Activated CD8-positive, alpha-beta T cell treated with anti-CD3 and anti-CD28 coated beads, Interleukin-2, amount 10 ng/mL, durations not matched to agents 7 days and 5 days (primary cell): ENCODE data around the gene OSBPL2. TPM values are rescaled to one million over a fixed set of nuclear protein-coding genes. Genes with fewer than 3 reads are reported as not detected.

Source experiments
- ATAC-seq: fragments of 150-1000 bp; cut with Tn5 transposase; one replicate; pipeline ENCODE4 v1.10.0; 2021; ENCODE audit warnings: moderate library complexity
- CTCF ChIA-PET: fragments of 350-600 bp; sonication (Branson Sonifier 250); formaldehyde crosslinking; loops from one replicate; lab custom pipeline; 2021; ENCODE audit warnings: antibody characterized with exemption; lab: Charles Lee
- POLR2A ChIA-PET: fragments of 350-600 bp; sonication (Branson Sonifier 250); formaldehyde crosslinking; loops from one replicate; lab custom pipeline; 2021; ENCODE audit warnings: antibody characterized with exemption; lab: Charles Lee
- DNase-seq: peaks from one replicate; pipeline ENCODE4 v3.0.0-alpha.2; 2020
- H3K27ac Mint-ChIP-seq: one replicate; pipeline ENCODE4 v1.8.0; 2021; ENCODE audit warnings: mild to moderate bottlenecking, mixed read lengths
- H3K27me3 Mint-ChIP-seq: one replicate; pipeline ENCODE4 v1.8.0; 2021; ENCODE audit warnings: low read depth, mixed read lengths
- H3K36me3 Mint-ChIP-seq: one replicate; pipeline ENCODE4 v1.8.0; 2021; ENCODE audit warnings: low read depth, mixed read lengths
- H3K4me1 Mint-ChIP-seq: one replicate; pipeline ENCODE4 v1.8.0; 2021; ENCODE audit warnings: low read depth, mixed read lengths
- H3K4me3 Mint-ChIP-seq: one replicate; pipeline ENCODE4 v1.8.0; 2021; ENCODE audit warnings: mild to moderate bottlenecking, mixed read lengths
- H3K9me3 Mint-ChIP-seq: one replicate; pipeline ENCODE4 v1.8.0; 2022; ENCODE audit warnings: mixed read lengths; ENCODE audit not compliant: insufficient read depth
- total RNA-seq, 2 experiments: library from RNA; stranded (reverse); gene quantifications; one replicate each; pipeline ENCODE4 v1.2.3, GENCODE V29; 2021

Gene OSBPL2
- 10 to 100 TPM; 24.1 to 26.4 TPM for total RNA-seq

DNA sequence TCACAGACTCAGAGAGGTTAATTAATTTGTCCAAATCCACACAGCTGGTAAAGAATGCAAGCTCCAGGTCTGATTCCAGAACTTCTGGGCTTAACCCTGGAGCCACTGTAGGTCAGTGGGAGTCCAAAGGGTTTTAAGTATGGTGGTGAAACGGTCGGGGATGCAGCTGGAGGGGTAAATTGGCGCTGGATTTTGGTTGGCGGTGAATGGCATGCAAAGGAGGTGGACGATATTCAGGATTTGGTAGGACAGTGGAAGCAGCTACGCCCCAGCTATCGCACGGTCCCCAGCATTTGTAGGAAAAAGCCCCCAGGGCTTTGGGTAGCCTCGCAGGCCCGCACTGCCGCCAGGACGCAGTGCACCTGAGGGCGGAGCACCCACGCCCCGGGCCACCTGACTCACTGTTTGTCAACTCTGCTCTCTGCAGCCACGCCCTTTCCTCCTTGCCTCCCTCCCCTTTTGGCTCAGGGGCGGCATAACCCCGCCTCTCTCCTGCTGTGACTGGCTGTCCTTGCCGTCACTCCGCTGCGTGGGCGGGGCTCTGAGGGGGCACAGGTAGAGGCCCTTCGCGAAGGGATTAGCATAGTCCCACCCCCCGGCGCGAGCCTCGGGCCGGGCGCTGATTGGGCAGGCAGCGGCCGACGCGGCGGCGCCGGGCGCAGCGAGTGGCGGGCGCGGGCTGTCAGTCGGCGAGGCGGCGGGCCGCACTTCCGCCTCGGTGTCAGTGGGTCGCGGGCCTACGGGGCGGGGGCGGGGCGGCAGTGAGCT lies at the start of gene OSBPL2:
OSBPL2 (plus strand) TSS at position 721 of the 768 bp plus-strand sequence. CDS start 17,664 bp downstream, outside the sequence.
- Mint-ChIP-seq H3K27ac (peak within 1 kb of the TSS; percentile 87), H3K4me1 (peaks cover 33% of the 10 kb centered on the region), H3K36me3 (peaks cover 4% of the 10 kb centered on the region), H3K4me3 (peak within 1 kb of the TSS; percentile 78), H3K9me3 (no peaks in the 10 kb centered on the region), H3K27me3 (no peaks in the 10 kb centered on the region)
- POLR2A ChIA-PET = no interaction called here
- ATAC-seq (peak; percentile 100), DNase-seq (peak; percentile 100)
- CTCF ChIA-PET = no interaction called here

DNA sequence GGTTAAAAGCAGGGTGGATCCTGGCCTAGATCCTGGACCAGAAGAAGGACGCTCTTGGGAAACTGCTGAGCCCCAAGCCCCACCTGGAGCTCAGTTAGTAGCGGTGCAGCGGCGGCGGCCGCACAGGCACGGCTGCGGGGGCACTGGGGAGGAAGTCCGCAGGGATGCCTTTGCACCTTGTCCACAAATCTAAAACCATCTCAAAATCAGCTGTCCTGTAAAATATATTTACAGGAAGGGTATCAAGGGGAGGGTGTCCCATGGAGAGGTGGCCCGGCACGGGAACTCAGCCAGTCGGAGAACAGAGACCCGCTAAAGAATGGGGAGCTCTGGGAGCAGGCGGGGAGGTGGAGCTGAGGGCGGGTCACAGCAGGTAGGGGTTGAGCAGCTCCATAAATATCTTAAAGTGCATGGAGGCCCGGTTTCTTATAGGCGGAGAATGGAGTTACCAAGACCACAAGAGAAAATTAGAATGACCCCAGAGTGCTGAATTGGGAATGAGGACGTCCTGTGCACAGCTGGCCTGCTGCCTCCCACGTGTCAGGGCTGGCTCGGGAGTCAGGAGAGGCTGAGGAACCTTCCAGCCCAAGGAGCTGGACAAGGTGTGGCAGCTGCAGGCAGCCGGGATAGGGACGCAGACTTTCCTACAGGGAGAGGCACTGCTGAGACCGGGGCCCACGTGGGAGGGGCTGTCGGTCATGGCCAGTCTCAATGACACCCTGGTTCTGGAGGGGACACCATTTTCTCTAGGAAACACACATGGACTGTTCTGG lies 47.5 kb upstream of the OSBPL2 start:
- no peak overlapping the region for H3K4me3 Mint-ChIP-seq
- H3K36me3 Mint-ChIP-seq = peaks cover 22% of the 10 kb centered on the region
- H3K9me3 Mint-ChIP-seq = no peaks in the 10 kb centered on the region
- ATAC-seq (no peak), DNase-seq (no peak)
- H3K4me1 Mint-ChIP-seq = peaks cover 22% of the 10 kb centered on the region
- CTCF ChIA-PET = no interaction called here
- POLR2A ChIA-PET = no interaction called here
- no peak overlapping the region for H3K27ac Mint-ChIP-seq
- H3K27me3 Mint-ChIP-seq = no peaks in the 10 kb centered on the region

DNA sequence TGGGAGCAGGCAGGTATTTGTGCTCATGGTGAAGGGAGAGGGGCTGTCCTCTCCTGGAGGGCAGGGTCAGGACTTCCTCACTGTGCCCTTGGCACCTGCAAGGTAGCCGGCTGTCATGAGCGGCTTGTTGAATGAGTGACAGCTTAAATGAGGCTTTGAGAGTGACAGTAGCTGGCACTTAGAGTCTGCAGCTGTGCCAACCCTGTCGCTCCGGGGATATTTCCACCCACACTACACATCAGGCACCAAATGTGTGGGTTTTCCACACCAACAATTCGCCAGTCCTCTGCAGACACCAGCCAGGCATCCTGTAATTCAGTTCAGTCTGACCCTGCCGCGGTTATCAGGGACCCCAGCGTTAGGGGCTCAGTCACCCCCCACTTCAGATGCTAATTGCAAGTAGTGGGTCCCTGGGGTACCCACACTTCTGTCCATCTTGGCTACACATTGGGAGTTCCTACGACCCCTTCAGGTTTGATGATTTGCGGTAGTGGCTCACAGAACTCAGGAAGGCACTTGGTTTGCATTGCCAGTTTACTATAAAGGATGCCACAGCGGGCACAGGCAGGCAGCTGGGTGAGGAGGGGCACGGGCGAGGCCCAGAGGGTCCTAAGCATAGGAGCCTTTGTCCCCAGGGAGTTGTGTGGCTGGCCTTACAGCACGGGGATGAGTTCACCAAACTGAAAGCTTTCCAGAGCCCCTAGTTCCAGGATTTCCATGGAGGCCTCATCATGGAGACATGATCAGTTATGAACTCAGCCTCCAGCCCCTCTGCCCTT lies 46.4 kb upstream of the OSBPL2 start:
- CTCF ChIA-PET = no interaction called here
- ATAC-seq (no peak), DNase-seq (no peak)
- POLR2A ChIA-PET = no interaction called here
- H3K27ac Mint-ChIP-seq = no peak overlapping the region
- H3K4me3 Mint-ChIP-seq = no peak overlapping the region
- no peaks in the 10 kb centered on the region for H3K9me3 Mint-ChIP-seq
- H3K27me3 Mint-ChIP-seq = no peaks in the 10 kb centered on the region
- H3K36me3 Mint-ChIP-seq = peaks cover 22% of the 10 kb centered on the region
- peaks cover 19% of the 10 kb centered on the region for H3K4me1 Mint-ChIP-seq

DNA sequence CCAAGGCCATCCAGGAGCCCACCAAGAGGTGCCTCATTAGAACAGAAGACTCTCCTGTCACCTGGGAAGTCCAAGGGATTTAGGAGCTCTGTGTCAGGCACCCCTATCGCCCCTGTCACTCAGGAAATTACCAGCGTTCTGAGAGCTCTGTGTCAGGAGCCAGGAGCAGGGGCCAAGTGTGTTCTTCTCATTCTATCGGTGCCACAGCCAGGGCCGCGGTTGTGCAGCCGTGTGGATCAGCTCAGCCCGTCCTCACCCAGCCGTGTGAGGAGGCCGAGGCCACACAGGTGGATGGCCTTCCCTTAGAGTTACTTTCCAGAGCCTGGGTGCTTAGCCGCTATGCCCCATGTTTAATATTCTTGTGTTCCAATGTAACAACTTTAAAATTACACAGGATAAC lies 45.7 kb upstream of the OSBPL2 start:
- H3K27me3 Mint-ChIP-seq = no peaks in the 10 kb centered on the region
- ATAC-seq (no peak), DNase-seq (no peak)
- H3K27ac Mint-ChIP-seq = no peak overlapping the region
- H3K4me1 Mint-ChIP-seq = peaks cover 16% of the 10 kb centered on the region
- no peaks in the 10 kb centered on the region for H3K9me3 Mint-ChIP-seq
- POLR2A ChIA-PET = no interaction called here
- CTCF ChIA-PET = no interaction called here
- peaks cover 22% of the 10 kb centered on the region for H3K36me3 Mint-ChIP-seq
- H3K4me3 Mint-ChIP-seq = no peak overlapping the region

DNA sequence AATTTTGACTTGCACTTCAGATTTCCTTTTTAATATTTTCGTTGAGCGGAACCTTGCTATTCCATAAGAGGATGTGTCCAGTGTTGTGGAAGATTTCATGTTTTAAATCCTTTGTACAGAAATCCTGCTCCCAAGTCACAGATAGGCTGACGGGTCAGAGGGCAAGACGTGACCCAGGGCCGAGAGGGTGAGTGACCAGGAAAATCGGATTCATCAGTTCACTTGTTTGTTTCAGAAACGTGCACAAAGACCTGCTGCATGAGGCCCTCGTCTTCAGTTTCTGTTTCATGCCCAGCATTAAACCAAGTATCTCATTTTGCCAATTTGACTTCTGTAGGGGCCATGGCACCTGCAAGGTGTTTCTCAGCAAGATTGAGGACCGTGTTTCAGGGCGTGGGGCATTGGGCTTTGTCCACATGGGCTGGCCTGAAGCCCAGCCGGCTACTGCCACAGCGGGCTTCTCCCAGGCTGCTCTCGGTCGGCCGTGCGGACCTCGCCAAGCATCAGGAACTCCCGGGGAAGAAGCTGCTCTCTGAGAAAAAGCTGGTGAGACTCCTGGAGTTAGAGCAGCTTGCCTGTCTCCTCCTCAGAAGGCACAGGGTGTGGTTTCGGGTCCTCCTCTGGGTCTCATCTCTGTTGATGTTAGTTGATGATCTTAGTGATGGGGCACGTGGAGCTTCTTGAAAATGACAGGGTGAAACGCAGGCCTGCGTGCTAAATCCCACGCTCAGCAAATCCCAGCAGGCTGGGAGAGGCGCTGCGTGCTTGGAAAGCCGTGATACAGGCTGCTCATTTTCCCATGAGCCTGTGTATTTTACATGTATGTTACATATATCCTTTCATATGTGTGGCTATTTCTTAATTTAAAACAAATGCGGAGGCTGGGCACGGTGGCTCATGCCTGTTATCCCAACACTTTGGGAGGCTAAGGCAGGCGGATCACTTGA lies 45.0 kb upstream of the OSBPL2 start:
- H3K27ac Mint-ChIP-seq = no peak overlapping the region
- H3K36me3 Mint-ChIP-seq = peaks cover 24% of the 10 kb centered on the region
- no peak for ATAC-seq
- DNase-seq = no peak
- ChIA-PET CTCF (no interaction called here), POLR2A (no interaction called here)
- H3K4me1 Mint-ChIP-seq = peaks cover 16% of the 10 kb centered on the region
- H3K4me3 Mint-ChIP-seq = no peak overlapping the region
- no peaks in the 10 kb centered on the region for H3K27me3 Mint-ChIP-seq
- no peaks in the 10 kb centered on the region for H3K9me3 Mint-ChIP-seq

DNA sequence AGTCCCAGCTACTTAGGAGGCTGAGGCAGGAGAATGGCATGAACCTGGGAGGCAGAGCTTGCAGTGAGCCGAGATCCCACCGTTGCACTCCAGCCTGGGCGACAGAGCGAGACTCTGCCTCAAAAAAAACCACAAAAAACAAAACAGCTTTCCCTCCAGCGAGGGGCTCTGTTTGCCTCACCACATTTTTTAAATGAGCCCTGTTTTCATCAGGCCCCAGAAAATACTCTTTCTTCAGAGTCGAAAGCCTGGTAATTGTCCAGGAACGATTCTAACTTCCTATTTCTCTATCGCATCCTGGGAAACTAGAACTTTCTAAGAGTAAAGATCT lies 43.3 kb upstream of the OSBPL2 start:
- H3K9me3 Mint-ChIP-seq = no peaks in the 10 kb centered on the region
- ChIA-PET POLR2A (no interaction called here), CTCF (no interaction called here)
- DNase-seq = no peak
- H3K36me3 Mint-ChIP-seq = peaks cover 34% of the 10 kb centered on the region
- peaks cover 14% of the 10 kb centered on the region for H3K4me1 Mint-ChIP-seq
- no peak overlapping the region for H3K27ac Mint-ChIP-seq
- H3K27me3 Mint-ChIP-seq = no peaks in the 10 kb centered on the region
- H3K4me3 Mint-ChIP-seq = no peak overlapping the region
- no peak for ATAC-seq

DNA sequence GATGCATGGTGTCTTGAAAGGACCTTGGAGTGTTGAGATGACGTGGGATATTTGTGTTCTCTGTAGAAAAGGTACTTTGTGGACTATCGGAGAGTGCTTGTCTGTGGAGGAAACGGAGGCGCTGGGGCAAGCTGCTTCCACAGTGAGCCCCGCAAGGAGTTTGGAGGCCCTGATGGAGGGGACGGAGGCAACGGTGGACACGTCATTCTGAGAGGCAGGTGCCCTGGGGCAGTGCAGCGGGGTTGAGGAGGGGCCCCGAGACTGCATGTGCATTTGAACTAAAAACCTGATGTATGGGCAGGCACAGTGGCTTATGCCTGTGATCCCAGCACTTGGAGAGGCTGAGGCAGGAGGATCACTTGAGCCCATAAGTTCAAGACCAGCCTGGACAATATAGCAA lies 42.6 kb upstream of the OSBPL2 start:
- DNase-seq = no peak
- no peak overlapping the region for H3K4me3 Mint-ChIP-seq
- peaks cover 34% of the 10 kb centered on the region for H3K36me3 Mint-ChIP-seq
- H3K27ac Mint-ChIP-seq = no peak overlapping the region
- ATAC-seq = no peak
- H3K27me3 Mint-ChIP-seq = no peaks in the 10 kb centered on the region
- peaks cover 14% of the 10 kb centered on the region for H3K4me1 Mint-ChIP-seq
- ChIA-PET POLR2A (no interaction called here), CTCF (no interaction called here)
- H3K9me3 Mint-ChIP-seq = no peaks in the 10 kb centered on the region

DNA sequence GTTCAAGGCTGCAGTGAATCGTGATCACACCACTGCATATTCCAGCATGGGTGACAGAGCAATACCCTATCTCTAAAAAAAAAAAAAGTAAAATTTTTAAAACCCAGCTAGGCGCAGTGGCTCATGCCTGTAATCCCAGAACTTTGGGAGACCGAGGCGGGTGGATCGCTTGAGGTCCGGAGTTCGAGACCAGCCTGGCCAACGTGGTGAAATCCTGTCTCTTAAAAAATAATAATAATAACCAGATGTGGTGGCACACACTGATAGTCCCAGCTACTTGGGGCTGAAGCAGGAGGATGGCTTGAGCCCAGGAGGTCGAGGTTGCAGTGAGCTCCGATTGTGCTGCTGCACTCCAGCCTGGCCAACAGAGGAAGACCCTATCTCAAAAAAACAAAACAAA lies 42.0 kb upstream of the OSBPL2 start:
- POLR2A ChIA-PET = no interaction called here
- no peaks in the 10 kb centered on the region for H3K27me3 Mint-ChIP-seq
- H3K9me3 Mint-ChIP-seq = no peaks in the 10 kb centered on the region
- no peak overlapping the region for H3K27ac Mint-ChIP-seq
- H3K4me3 Mint-ChIP-seq = no peak overlapping the region
- ATAC-seq (no peak), DNase-seq (no peak)
- peaks cover 14% of the 10 kb centered on the region for H3K4me1 Mint-ChIP-seq
- H3K36me3 Mint-ChIP-seq = peaks cover 36% of the 10 kb centered on the region
- CTCF ChIA-PET = interaction anchor here (1.0 kb wide), 1 partner anchor 8 kb away, joined by 3 read pairs; no protein-coding TSS in a partner anchor

DNA sequence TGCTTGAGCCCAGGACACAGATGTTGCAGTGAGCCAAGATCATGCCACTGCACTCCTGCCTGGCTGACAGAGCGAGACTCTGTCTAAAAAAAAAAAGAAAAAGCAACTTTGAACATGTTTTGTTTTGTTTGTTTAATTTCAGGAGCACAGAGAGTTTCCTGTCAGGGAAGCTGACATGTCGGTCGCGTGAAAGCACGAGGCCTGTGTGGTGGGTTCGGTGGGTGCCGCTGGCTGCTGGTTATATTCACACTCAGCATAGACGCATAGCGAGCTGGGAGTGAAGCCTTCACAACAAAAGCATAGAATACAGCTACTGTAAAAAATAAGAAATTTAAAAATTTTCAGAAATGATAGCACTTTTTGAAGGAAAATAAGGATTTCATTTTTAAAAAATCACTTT lies 41.0 kb upstream of the OSBPL2 start:
- POLR2A ChIA-PET = no interaction called here
- Mint-ChIP-seq H3K36me3 (peaks cover 40% of the 10 kb centered on the region), H3K4me1 (peaks cover 14% of the 10 kb centered on the region), H3K27me3 (no peaks in the 10 kb centered on the region), H3K9me3 (no peaks in the 10 kb centered on the region), H3K4me3 (no peak overlapping the region), H3K27ac (no peak overlapping the region)
- CTCF ChIA-PET = interaction anchor here (1.0 kb wide), 1 partner anchor 9 kb away, joined by 3 read pairs; no protein-coding TSS in a partner anchor
- ATAC-seq (no peak), DNase-seq (no peak)

DNA sequence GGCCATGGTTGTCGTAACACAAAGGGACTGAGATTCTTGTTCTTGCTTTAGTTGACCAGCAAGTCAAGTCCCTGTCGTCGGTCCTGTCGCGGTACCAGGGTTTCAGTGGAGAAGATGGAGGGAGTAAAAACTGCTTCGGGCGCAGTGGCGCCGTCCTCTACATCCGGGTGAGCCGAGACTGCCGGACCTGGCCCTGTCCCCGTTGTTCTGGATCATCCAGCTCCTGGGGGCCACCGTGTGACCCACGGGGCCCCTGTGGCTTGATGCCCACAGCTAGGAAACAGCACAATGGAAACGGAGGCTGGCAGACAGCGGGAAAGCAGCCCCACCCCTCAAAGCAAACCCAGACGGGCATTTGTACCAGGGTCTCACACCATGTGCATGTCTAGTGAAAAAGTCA lies 40.5 kb upstream of the OSBPL2 start:
- H3K27me3 Mint-ChIP-seq = no peaks in the 10 kb centered on the region
- peaks cover 40% of the 10 kb centered on the region for H3K36me3 Mint-ChIP-seq
- CTCF ChIA-PET = no interaction called here
- H3K9me3 Mint-ChIP-seq = no peaks in the 10 kb centered on the region
- H3K27ac Mint-ChIP-seq = no peak overlapping the region
- ATAC-seq (no peak), DNase-seq (no peak)
- H3K4me3 Mint-ChIP-seq = no peak overlapping the region
- POLR2A ChIA-PET = interaction anchor here (1.0 kb wide), 1 partner anchor 15 kb away, joined by 3 read pairs; the partner anchor contains the start of gene MTG2
- peaks cover 14% of the 10 kb centered on the region for H3K4me1 Mint-ChIP-seq

DNA sequence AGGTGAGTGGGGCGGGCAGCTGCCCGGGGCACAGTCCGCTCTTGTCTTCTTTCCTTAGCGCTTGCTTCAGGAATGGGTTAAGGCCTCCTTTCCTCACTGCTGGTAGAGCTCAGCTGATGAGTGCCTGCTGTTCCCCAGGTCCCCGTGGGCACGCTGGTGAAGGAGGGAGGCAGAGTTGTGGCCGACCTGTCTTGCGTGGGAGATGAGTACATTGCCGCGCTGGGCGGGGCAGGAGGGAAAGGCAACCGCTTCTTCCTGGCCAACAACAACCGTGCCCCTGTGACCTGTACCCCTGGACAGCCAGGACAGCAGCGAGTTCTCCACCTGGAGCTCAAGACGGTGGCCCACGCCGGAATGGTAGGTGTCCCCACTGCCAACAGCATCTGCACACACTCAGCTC lies 39.8 kb upstream of the OSBPL2 start:
- no peak overlapping the region for H3K4me3 Mint-ChIP-seq
- POLR2A ChIA-PET = interaction anchor here (1.0 kb wide), 1 partner anchor 15 kb away, joined by 3 read pairs; the partner anchor contains the start of gene MTG2
- CTCF ChIA-PET = no interaction called here

More for the DNA sequence above, 39.8 kb upstream of the OSBPL2 start:
- Mint-ChIP-seq H3K9me3 (no peaks in the 10 kb centered on the region), H3K27ac (no peak overlapping the region), H3K36me3 (peaks cover 40% of the 10 kb centered on the region), H3K4me1 (peaks cover 14% of the 10 kb centered on the region), H3K27me3 (no peaks in the 10 kb centered on the region)
- ATAC-seq (no peak), DNase-seq (no peak)
